HFF-Myc (cell line): ENCODE measurements around the gene ANKS1B.

Experiments used
- DNase-seq: peaks from one replicate; pipeline ENCODE4 v3.0.0-alpha.2; 2011; ENCODE audit warnings: low read depth; ENCODE audit errors: extremely low read depth
- H3K4me3 ChIP-seq: replicated peaks from 2 replicates; pipeline ENCODE4 v1.5.1; 2011; ENCODE audit warnings: low read depth, mild to moderate bottlenecking, control low read depth, low read length
- CTCF ChIP-seq: IDR thresholded peaks from 2 replicates; pipeline ENCODE4 v1.5.1; 2012; ENCODE audit warnings: mild to moderate bottlenecking, low read depth, low read length, control low read depth; ENCODE audit errors: missing control alignments

Gene ANKS1B

GRCh38 chr12:99981639-99982190 lies 3.0 kb downstream of the ANKS1B start:
- DNase-seq: no peak
- no peak overlapping the region for H3K4me3 ChIP-seq
- TF ChIP-seq CTCF: no peak

DNA sequence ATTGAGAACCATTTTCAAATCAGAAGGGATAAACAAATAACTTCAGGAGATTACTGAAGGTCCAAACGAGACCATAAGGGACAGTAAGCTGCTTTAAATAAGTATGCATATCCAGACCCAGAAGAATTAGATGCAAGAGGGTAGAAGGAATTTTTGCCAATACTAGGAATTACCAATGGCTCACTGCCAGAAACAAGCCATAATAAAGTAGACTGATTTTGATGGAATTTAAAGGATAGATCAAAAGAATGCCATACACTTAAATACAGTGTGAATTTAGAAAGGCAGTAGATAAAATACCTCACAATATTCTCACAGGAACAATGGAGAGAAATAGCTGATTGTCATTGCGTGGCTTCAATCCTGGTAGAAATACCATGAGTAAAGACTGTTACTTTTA lies 5.3 kb downstream of the ANKS1B start:
- DNase-seq: no peak
- no peak overlapping the region for H3K4me3 ChIP-seq
- no peak for TF ChIP-seq CTCF

GRCh38 chr12:99978152-99978551 lies 6.6 kb downstream of the ANKS1B start:
- TF ChIP-seq CTCF: no peak
- no peak overlapping the region for H3K4me3 ChIP-seq
- DNase-seq: no peak

DNA sequence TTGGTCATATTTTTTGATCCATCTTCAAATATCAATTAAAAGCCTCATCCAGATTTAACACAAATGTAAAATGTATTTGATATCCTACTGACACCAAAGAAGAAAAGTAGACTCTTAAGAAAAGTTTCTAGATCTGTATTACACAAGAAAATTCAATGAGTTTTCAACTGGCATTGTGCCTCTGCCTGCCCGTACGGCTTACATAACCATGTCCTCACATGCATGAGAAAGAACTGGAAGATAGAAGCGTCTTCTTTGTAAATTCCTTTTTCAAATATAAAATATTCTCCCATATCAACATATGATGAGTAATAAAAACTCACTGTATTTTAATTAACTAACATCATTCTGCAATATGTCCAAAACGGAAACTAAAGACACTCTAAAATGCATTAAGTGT lies 7.2 kb downstream of the ANKS1B start:
- TF ChIP-seq CTCF: no peak
- DNase-seq: no peak
- H3K4me3 ChIP-seq: no peak overlapping the region

DNA sequence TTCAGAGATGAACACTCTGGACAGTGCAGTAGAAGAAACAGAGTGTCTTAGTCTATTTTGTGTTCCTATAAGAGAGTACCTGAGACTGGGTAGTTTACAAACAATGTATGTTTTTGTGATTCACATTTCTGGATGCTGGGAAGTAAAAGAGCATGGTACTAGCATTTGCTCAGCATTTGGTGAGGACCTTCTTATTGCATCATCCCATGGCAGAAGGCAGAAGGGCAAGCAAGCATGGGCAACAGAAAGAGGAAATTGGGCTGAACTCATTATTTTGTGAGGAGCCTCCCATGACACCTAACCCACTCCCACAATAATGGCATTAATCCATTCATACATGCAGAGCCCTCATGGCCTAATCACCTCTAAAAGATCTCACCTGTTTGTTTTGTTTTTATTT lies 8.0 kb downstream of the ANKS1B start:
- H3K4me3 ChIP-seq: no peak overlapping the region
- no peak for DNase-seq
- TF ChIP-seq CTCF: no peak

- no peak overlapping the region for H3K4me3 ChIP-seq
- no peak for DNase-seq
- TF ChIP-seq CTCF: no peak
Measured at GRCh38 chr12:99975321-99975720, 9.4 kb downstream of the ANKS1B start.

DNA sequence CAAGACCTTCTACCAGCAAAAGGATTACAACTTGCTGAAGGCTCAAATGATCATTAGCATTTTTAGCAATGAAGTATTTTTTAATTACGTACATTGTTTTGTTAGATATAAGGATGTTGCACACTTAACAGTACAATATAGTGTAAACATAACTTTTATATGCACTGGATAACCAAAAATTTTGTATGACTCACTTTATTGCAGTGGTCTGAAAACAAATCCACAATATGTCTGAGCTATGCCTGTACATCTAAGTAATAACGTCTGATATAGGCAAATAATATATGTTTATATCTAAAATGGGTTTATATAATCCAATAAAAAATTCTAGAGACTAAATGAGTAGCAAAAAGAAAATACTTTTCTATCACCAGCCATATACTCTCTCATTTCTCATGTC lies 10.6 kb downstream of the ANKS1B start:
- H3K4me3 ChIP-seq: no peak overlapping the region
- TF ChIP-seq CTCF: no peak
- DNase-seq: no peak
